HepG2 (cell line): ENCODE data around the gene MYH7. TPM values are rescaled to one million over a fixed set of nuclear protein-coding genes. Genes with fewer than 3 reads are reported as not detected.

Experiments used
- ATAC-seq: fragments of 200-7000 bp; cut with Tn5 transposase; 3 replicates; pipeline ENCODE4 v1.9.1; 2020; ENCODE audit warnings: mild to moderate bottlenecking, moderate library complexity
- BruUV-seq: library from RNA; stranded (reverse); fragments of 400-500 nt; replicated peaks from 2 replicates; lab custom pipeline; 2021; lab: Mats Ljungman, UMichigan
- CTCF ChIA-PET: fragments of 300-600 bp; formaldehyde crosslinking; extraction: SDS; loops from one replicate; lab custom pipeline; 2021; ENCODE audit warnings: low total read pairs, inconsistent platforms, low intra/inter-chr PET ratio; lab: Yijun Ruan, JAX
- POLR2A ChIA-PET: fragments of 350-600 bp; sonication (Branson Sonifier 250); formaldehyde crosslinking; loops from one replicate; lab custom pipeline; 2020; ENCODE audit warnings: antibody characterized with exemption, inconsistent platforms; lab: Yijun Ruan, JAX
- DNase-seq: peaks from one replicate; pipeline ENCODE4 v3.0.0-alpha.2; 2015; ENCODE audit warnings: low spot score
- FAIRE-seq: peaks from 3 replicates; lab custom pipeline; 2011; peaks lifted over from hg19 to GRCh38; lab: Jason Lieb, UNC
- H2AFZ ChIP-seq: one replicate; pipeline ENCODE4 v1.6.1; 2011; ENCODE audit warnings: low read length, inconsistent platforms
- H3K27ac ChIP-seq: fragments of 300-600 bp; 3 replicates; pipeline ENCODE4 v1.8.0; 2011; ENCODE audit warnings: mixed run types, mild to moderate bottlenecking, mixed read lengths, low read length, inconsistent platforms; ENCODE audit not compliant: insufficient read depth; ENCODE audit errors: extremely low read length
- H3K27me3 ChIP-seq, 2 experiments: fragments of 200-600 bp in 1 of 2; 2 replicates in 1 of 2; 3 replicates in 1 of 2; pipeline versions ENCODE4 v1.6.0 to v1.8.0; 2011; ENCODE audit warnings: low read length in 2 of 2, mild to moderate bottlenecking in 2 of 2, moderate library complexity in 2 of 2, inconsistent platforms in 1 of 2; ENCODE audit not compliant: insufficient read depth in 2 of 2, control insufficient read depth in 1 of 2
- H3K36me3 ChIP-seq, 2 experiments: fragments of 200-600 bp in 1 of 2; replicated peaks in 1 of 2; 2 replicates in 1 of 2; 3 replicates in 1 of 2; pipeline versions ENCODE4 v1.5.1 to v1.8.0; 2011; ENCODE audit warnings: low read length in 2 of 2, inconsistent platforms in 1 of 2; ENCODE audit not compliant: insufficient read depth in 2 of 2, control insufficient read depth in 1 of 2
- H3K4me1 ChIP-seq: 2 replicates; pipeline ENCODE4 v1.5.1; 2012; ENCODE audit warnings: low read length, inconsistent platforms; ENCODE audit not compliant: insufficient read depth
- H3K4me2 ChIP-seq: 2 replicates; pipeline ENCODE4 v1.6.0; 2011; ENCODE audit warnings: low read depth, low read length, inconsistent platforms
- H3K4me3 ChIP-seq, 3 experiments: fragments of 200-600 bp in 1 of 3; sonication (generic), shearing (Covaris generic) in 1 of 3; replicated peaks in 1 of 3; 2 replicates each; pipeline ENCODE4 v1.5.1; 2011 to 2016; ENCODE audit warnings: low read length in 3 of 3, inconsistent platforms in 2 of 3, low read depth in 2 of 3, mild to moderate bottlenecking in 2 of 3, control low read depth in 1 of 3, mixed read lengths in 1 of 3; ENCODE audit not compliant: insufficient read depth in 1 of 3
- H3K79me2 ChIP-seq: one replicate; pipeline ENCODE4 v1.6.1; 2011; ENCODE audit warnings: low read length, inconsistent platforms; ENCODE audit not compliant: insufficient read depth
- H3K9ac ChIP-seq: 2 replicates; pipeline ENCODE4 v1.6.0; 2011; ENCODE audit warnings: mild to moderate bottlenecking, low read depth, low read length, inconsistent platforms; ENCODE audit not compliant: insufficient read depth
- H3K9me3 ChIP-seq: 2 replicates; pipeline ENCODE4 v1.5.1; 2012; ENCODE audit warnings: mild to moderate bottlenecking, low read length
- H4K20me1 ChIP-seq: 2 replicates; pipeline ENCODE4 v1.6.0; 2011; ENCODE audit warnings: inconsistent platforms, mild to moderate bottlenecking, low read length, moderate library complexity; ENCODE audit not compliant: insufficient read depth
- FOXA3 ChIP-seq: IDR thresholded peaks from 2 replicates; pipeline ENCODE4 v1.6.1; 2016; ENCODE audit warnings: missing genetic modification reagents, missing compliant biosample characterization
- MIER2 ChIP-seq: IDR thresholded peaks from 2 replicates; pipeline ENCODE4 v1.6.1; 2016; ENCODE audit warnings: missing biosample characterization, missing genetic modification reagents
- MYC ChIP-seq: sonication (generic); formaldehyde crosslinking; IDR thresholded peaks from 2 replicates; pipeline ENCODE4 v1.9.0; 2021; ENCODE audit warnings: missing genetic modification reagents, borderline replicate concordance
- SMC3 ChIP-seq: IDR thresholded peaks from 2 replicates; pipeline ENCODE4 v1.6.1; 2011; ENCODE audit warnings: low read length, improper control_type of control experiment
- STAG1 ChIP-seq: sonication (generic); formaldehyde crosslinking; IDR thresholded peaks from 2 replicates; pipeline ENCODE4 v1.4.0; 2020; ENCODE audit warnings: missing genetic modification reagents
- U2AF2 ChIP-seq: fragments of 200-400 bp; formaldehyde crosslinking; IDR thresholded peaks from 2 replicates; pipeline ENCODE4 v1.6.1; 2017; ENCODE audit warnings: low read depth, mild to moderate bottlenecking, low read length
- ZNF761 ChIP-seq: sonication (generic); formaldehyde crosslinking; conservative IDR thresholded peaks from 2 replicates; pipeline ENCODE4 v1.4.0; 2020; ENCODE audit warnings: mild to moderate bottlenecking, missing genetic modification reagents
- WGBS: methylation state at CpG from one replicate; pipeline ENCODE4 v1.1.6; 2017; ENCODE audit warnings: low lambda C conversion rate; 5-methylcytosine and 5-hydroxymethylcytosine counted together
- in situ Hi-C: cut with HindIII; loops from 2 replicates; pipeline ENCODE4 v1.10.0; 2017; ENCODE audit warnings: low pct_unique_long_range_greater_than_20kb; ENCODE audit not compliant: extremely low pct_ligation_motif_present
- intact Hi-C: fragments of 100-400 bp; cut with micrococcal nuclease; formaldehyde crosslinking; loops from one replicate; pipeline ENCODE4 v1.10.0; 2022; ENCODE audit not compliant: unreplicated experiment
- polyA plus RNA-seq, 8 experiments: library from polyadenylated mRNA; depleted of rRNA in 3 of 8; stranded (reverse) in 7 of 8; unstranded in 1 of 8; fragments of >200 nt; fragmentation: Illumina TruSeq in 4 of 8; extraction: Trizol in 4 of 8; gene quantifications; 2 replicates each; pipeline versions ENCODE4 v1.2.1 to v1.2.3, GENCODE V29; 2011 to 2016; ENCODE audit warnings: low read depth in 4 of 8, missing spikeins in 1 of 8, mixed read lengths in 1 of 8; ENCODE audit not compliant: insufficient read depth in 1 of 8
- total RNA-seq, 5 experiments: library from RNA; depleted of rRNA; stranded (reverse); fragments of >200 nt; fragmentation: Illumina TruSeq; extraction: Trizol; gene quantifications; 2 replicates each; pipeline ENCODE4 v1.2.3, GENCODE V29; 2016; ENCODE audit warnings: low read depth in 1 of 5
- TF ChIP-seq, protein P1 (sequence below): sonication (generic); formaldehyde crosslinking; IDR thresholded peaks from 2 replicates; pipeline ENCODE4 v1.4.0; 2020; ENCODE audit warnings: missing genetic modification reagents
- TF ChIP-seq, protein P2 (sequence below): sonication (generic); formaldehyde crosslinking; IDR thresholded peaks from 2 replicates; pipeline ENCODE4 v1.8.0; 2022; ENCODE audit warnings: missing genetic modification reagents, mild to moderate bottlenecking, inconsistent platforms, borderline replicate concordance
- TF ChIP-seq, protein P3 (sequence below): sonication (generic); formaldehyde crosslinking; IDR thresholded peaks from 2 replicates; pipeline ENCODE4 v1.4.0; 2020; ENCODE audit warnings: low read depth, missing genetic modification reagents

MYH7 gene
- total and polyA plus RNA-seq, 2 of the 13 experiments (the other 11 are each of a cell fraction or from before 2014, with no cell fraction given), result 0.04 TPM; not detected in 1

DNA sequence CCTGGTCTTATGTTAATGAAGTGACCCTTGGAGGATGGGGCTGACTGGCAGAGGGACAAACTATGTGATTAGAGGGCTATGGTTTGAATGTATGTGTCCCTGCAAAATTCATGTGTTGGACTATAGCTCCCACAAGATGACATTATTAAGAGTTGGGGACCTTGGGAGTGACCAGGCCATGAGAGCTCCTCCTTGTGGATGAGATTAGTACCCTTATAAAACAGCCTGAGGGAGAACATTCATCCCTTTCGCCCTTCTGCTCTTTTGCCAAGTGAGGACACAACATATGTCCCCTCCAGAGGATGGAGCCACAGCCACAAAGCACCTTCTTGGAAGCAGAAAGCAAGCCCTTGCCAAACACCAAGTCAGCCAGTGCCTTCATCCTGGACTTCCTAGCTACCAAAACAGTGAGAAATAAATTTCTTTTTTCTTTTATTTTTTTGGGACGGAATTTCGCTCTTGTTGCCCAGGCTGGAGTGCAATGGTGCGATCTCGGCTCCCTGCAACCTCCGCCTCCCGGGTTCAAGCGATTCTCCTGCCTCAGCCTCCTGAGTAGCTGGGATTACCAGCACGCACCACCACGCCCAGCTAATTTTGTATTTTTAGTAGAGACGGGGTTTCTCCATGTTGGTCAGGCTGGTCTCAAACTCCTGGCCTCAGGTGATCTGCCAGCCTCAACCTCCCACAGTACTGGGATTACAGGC, 21.6 kb upstream of the MYH7 start (continued):
- peak; percentile 29 for TF ChIP-seq STAG1 (CRISPR knock-in tag)
- TF ChIP-seq MYC, result peak; percentile 29
- peak; percentile 25; the same call in 1 of the 2 replicates for TF ChIP-seq SMC3
- TF ChIP-seq, protein P1, sequence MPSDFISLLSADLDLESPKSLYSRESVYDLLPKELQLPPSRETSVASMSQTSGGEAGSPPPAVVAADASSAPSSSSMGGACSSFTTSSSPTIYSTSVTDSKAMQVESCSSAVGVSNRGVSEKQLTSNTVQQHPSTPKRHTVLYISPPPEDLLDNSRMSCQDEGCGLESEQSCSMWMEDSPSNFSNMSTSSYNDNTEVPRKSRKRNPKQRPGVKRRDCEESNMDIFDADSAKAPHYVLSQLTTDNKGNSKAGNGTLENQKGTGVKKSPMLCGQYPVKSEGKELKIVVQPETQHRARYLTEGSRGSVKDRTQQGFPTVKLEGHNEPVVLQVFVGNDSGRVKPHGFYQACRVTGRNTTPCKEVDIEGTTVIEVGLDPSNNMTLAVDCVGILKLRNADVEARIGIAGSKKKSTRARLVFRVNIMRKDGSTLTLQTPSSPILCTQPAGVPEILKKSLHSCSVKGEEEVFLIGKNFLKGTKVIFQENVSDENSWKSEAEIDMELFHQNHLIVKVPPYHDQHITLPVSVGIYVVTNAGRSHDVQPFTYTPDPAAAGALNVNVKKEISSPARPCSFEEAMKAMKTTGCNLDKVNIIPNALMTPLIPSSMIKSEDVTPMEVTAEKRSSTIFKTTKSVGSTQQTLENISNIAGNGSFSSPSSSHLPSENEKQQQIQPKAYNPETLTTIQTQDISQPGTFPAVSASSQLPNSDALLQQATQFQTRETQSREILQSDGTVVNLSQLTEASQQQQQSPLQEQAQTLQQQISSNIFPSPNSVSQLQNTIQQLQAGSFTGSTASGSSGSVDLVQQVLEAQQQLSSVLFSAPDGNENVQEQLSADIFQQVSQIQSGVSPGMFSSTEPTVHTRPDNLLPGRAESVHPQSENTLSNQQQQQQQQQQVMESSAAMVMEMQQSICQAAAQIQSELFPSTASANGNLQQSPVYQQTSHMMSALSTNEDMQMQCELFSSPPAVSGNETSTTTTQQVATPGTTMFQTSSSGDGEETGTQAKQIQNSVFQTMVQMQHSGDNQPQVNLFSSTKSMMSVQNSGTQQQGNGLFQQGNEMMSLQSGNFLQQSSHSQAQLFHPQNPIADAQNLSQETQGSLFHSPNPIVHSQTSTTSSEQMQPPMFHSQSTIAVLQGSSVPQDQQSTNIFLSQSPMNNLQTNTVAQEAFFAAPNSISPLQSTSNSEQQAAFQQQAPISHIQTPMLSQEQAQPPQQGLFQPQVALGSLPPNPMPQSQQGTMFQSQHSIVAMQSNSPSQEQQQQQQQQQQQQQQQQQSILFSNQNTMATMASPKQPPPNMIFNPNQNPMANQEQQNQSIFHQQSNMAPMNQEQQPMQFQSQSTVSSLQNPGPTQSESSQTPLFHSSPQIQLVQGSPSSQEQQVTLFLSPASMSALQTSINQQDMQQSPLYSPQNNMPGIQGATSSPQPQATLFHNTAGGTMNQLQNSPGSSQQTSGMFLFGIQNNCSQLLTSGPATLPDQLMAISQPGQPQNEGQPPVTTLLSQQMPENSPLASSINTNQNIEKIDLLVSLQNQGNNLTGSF (CRISPR knock-in tag), result 0 out of 2 replicates have a peak, but pooled peaks have one; percentile 61

DNA sequence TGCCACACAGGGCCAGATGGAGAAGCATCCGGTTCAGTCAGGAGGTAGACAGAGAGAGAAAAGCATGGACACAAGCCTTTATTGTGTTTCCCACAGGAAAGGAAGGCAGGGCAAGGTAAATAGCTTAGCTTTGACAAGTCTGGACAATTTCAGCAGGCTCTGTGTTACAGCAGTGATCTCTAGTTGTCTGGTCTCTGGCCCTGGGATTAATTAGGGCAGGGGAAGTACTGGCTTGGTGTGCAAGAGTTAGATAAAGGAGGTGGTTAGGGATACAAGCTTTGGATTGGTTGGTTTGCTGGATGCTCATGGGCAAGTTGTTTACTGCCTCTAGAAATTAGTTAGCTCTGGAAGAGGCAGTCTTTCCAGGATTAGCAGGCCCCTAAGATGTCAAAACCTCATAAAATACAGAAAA, 19.0 kb upstream of the MYH7 start:
- ATAC-seq, result peak; percentile 76
- ChIA-PET CTCF (no interaction called here), POLR2A (interaction anchor here (0.9 to 1.1 kb wide), 2 partner anchors 15 to 133 kb away, joined by 3 read pairs; partner anchors contain the start of genes NGDN and PABPN1)
- Histone ChIP-seq H3K36me3 (no peaks in the 10 kb centered on the region), H3K4me1 (peaks cover 32% of the 10 kb centered on the region), H2AFZ (no peak overlapping the region), H3K9ac (no peak overlapping the region), H3K4me3 (no peak overlapping the region), H4K20me1 (no peaks in the 10 kb centered on the region), H3K9me3 (no peaks in the 10 kb centered on the region), H3K27me3 (no peaks in the 10 kb centered on the region), H3K79me2 (no peaks in the 10 kb centered on the region), H3K27ac (no peak overlapping the region), H3K4me2 (0 out of 2 replicates have a peak overlapping the region, but pooled peaks have one; percentile 0)
- peak; percentile 85 for DNase-seq
- FAIRE-seq, result no peak
- in situ Hi-C loops (no loop called here), intact Hi-C loops (no loop called here)
- 9% methylated on average over 1 of the region's 1 CpG for WGBS
- BruUV-seq, result no TSS peak
- TF ChIP-seq U2AF2, result no peak
- TF ChIP-seq MIER2 (CRISPR knock-in tag), result peak; percentile 74; the same call in 1 of the 2 replicates
- TF ChIP-seq, protein P2, sequence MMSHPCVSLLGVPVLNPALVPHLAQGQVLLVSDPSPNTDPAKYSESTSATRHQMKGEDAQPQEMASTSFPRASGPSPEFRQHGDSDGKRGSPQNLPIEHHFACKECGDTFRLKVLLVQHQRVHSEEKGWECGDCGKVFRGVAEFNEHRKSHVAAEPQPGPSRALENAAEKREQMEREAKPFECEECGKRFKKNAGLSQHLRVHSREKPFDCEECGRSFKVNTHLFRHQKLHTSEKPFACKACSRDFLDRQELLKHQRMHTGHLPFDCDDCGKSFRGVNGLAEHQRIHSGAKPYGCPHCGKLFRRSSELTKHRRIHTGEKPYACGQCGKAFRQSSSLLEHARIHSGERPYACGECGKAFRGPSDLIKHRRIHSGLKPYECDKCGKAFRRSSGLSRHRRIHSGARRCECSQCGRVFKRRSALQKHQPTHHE, result no peak
- TF ChIP-seq ZNF761, result no peak
- peak; percentile 85 for TF ChIP-seq FOXA3
- TF ChIP-seq, protein P3, sequence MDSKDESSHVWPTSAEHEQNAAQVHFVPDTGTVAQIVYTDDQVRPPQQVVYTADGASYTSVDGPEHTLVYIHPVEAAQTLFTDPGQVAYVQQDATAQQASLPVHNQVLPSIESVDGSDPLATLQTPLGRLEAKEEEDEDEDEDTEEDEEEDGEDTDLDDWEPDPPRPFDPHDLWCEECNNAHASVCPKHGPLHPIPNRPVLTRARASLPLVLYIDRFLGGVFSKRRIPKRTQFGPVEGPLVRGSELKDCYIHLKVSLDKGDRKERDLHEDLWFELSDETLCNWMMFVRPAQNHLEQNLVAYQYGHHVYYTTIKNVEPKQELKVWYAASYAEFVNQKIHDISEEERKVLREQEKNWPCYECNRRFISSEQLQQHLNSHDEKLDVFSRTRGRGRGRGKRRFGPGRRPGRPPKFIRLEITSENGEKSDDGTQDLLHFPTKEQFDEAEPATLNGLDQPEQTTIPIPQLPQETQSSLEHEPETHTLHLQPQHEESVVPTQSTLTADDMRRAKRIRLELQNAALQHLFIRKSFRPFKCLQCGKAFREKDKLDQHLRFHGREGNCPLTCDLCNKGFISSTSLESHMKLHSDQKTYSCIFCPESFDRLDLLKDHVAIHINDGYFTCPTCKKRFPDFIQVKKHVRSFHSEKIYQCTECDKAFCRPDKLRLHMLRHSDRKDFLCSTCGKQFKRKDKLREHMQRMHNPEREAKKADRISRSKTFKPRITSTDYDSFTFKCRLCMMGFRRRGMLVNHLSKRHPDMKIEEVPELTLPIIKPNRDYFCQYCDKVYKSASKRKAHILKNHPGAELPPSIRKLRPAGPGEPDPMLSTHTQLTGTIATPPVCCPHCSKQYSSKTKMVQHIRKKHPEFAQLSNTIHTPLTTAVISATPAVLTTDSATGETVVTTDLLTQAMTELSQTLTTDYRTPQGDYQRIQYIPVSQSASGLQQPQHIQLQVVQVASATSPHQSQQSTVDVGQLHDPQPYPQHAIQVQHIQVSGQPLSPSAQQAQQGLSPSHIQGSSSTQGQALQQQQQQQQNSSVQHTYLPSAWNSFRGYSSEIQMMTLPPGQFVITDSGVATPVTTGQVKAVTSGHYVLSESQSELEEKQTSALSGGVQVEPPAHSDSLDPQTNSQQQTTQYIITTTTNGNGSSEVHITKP (CRISPR knock-in tag), result peak; percentile 28; the same call in 1 of the 2 replicates
